Caco-2 (cell line): Measurements from ENCODE around the gene SNX25. TPM values are rescaled to one million over a fixed set of nuclear protein-coding genes. Genes with fewer than 3 reads are reported as not detected.

Experiments
- BruUV-seq: library from RNA; stranded (reverse); fragments of 400-500 nt; replicated peaks from 2 replicates; lab custom pipeline; 2021; lab: Mats Ljungman, UMichigan
- CTCF ChIA-PET: fragments of 300-600 bp; sonication (Branson Sonifier 250); formaldehyde crosslinking; loops from one replicate; lab custom pipeline; 2022; ENCODE audit warnings: antibody characterized with exemption; lab: Charles Lee
- POLR2A ChIA-PET: fragments of 300-600 bp; sonication (Branson Sonifier 250); formaldehyde crosslinking; loops from one replicate; lab custom pipeline; 2022; ENCODE audit warnings: antibody characterized with exemption; lab: Charles Lee
- DNase-seq, 2 experiments: peaks; one replicate each; pipeline versions ENCODE4 v3.0.0 to v3.0.0-alpha.2; 2020 to 2022
- H3K27me3 ChIP-seq: replicated peaks from 2 replicates; pipeline ENCODE4 v1.6.0; 2011; ENCODE audit warnings: low read length; ENCODE audit not compliant: control insufficient read depth, insufficient read depth
- H3K36me3 ChIP-seq: 2 replicates; pipeline ENCODE4 v1.5.1; 2011; ENCODE audit warnings: low read length; ENCODE audit not compliant: control insufficient read depth, insufficient read depth
- H3K4me1 ChIP-seq: fragments of 250-450 bp; sonication (Bioruptor Pico); 2 replicates; pipeline ENCODE4 v1.5.1; 2020; ENCODE audit warnings: mild to moderate bottlenecking
- H3K4me3 ChIP-seq: 2 replicates; pipeline ENCODE4 v1.5.1; 2011; ENCODE audit warnings: low read depth, mild to moderate bottlenecking, control low read depth, low read length
- H3K9me3 ChIP-seq: fragments of 250-450 bp; sonication (Bioruptor Pico); 2 replicates; pipeline ENCODE4 v1.5.1; 2020; ENCODE audit warnings: mild to moderate bottlenecking, moderate library complexity
- H3K27ac Mint-ChIP-seq: one replicate; pipeline ENCODE4 v1.8.0; 2022; ENCODE audit warnings: mixed read lengths; ENCODE audit not compliant: unreplicated experiment
- H3K27me3 Mint-ChIP-seq: one replicate; pipeline ENCODE4 v1.8.0; 2022; ENCODE audit warnings: mixed read lengths; ENCODE audit not compliant: insufficient read depth, unreplicated experiment
- H3K36me3 Mint-ChIP-seq: one replicate; pipeline ENCODE4 v1.8.0; 2022; ENCODE audit warnings: mild to moderate bottlenecking, mixed read lengths; ENCODE audit not compliant: insufficient read depth, unreplicated experiment
- H3K4me1 Mint-ChIP-seq: one replicate; pipeline ENCODE4 v1.8.0; 2022; ENCODE audit warnings: low read depth, mixed read lengths; ENCODE audit not compliant: unreplicated experiment
- H3K4me3 Mint-ChIP-seq: one replicate; pipeline ENCODE4 v1.8.0; 2022; ENCODE audit warnings: mild to moderate bottlenecking, moderate library complexity, mixed read lengths; ENCODE audit not compliant: unreplicated experiment
- H3K9me3 Mint-ChIP-seq: one replicate; pipeline ENCODE4 v1.8.0; 2022; ENCODE audit warnings: mixed read lengths; ENCODE audit not compliant: unreplicated experiment
- intact Hi-C: fragments of 100-400 bp; cut with micrococcal nuclease; formaldehyde crosslinking; loops from one replicate; pipeline ENCODE4 v1.10.0; 2022; ENCODE audit not compliant: unreplicated experiment
- total RNA-seq: library from RNA; stranded (reverse); gene quantifications from 2 replicates; pipeline ENCODE4 v1.2.3, GENCODE V29; 2022
- TF ChIP-seq, protein P1 (sequence below), 2 experiments: fragments of 200-600 bp in 1 of 2; IDR thresholded peaks; 1 replicate in 1 of 2; 2 replicates in 1 of 2; pipeline versions ENCODE4 v1.5.1 to v1.8.0; 2011 to 2022; ENCODE audit warnings: antibody characterized with exemption in 1 of 2, control low read depth in 1 of 2, inconsistent platforms in 1 of 2, low read depth in 1 of 2, low read length in 1 of 2, mild to moderate bottlenecking in 1 of 2, moderate library complexity in 1 of 2; ENCODE audit not compliant: insufficient read depth in 1 of 2, severe bottlenecking in 1 of 2, unreplicated experiment in 1 of 2

The SNX25 gene
- total RNA-seq, 1 experiment from 2014 or later, result 9.3 TPM

DNA sequence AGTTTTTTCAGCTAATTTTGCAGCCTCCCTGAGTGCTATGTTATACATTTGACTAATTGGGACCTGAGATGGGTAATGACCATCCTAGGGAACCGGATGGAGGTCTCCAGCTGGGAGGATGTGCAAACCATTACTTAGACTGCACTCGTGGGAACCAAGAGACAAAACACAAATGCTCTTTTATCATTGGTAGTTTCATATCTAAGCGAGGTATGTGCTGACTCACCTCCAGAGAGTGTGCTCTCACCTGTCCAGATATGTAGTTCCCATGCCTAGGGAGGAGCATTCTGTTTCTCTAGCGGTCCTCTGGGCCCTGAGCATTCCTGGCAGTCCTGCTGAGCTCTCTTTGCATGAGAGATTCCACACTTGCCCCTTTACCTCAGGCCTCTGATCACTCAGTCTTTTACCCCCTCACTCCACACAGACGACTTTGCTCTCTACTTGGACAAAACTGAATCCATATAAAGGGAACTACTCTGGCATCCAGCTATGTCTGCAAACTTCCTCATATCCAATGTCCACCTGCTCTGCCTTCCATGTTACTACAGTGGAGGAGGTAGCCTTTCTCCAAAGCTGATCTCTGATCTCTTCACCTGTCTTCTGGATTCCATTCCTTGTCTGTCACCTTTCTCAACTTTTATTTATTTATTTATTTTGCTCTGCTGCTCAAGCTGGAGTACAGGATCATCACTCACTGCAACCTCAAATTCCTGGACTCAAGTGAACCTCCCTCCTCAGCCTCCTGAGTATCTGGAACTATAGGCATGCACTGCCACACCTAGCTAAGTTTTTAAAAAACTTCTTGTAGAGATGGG lies 97.9 kb downstream of the SNX25 start:
- Histone ChIP-seq H3K4me1 (peaks cover 15% of the 10 kb centered on the region), H3K4me3 (no peak overlapping the region), H3K36me3 (no peaks in the 10 kb centered on the region), H3K27me3 (no peaks in the 10 kb centered on the region), H3K9me3 (no peaks in the 10 kb centered on the region)
- Mint-ChIP-seq H3K9me3 (no peaks in the 10 kb centered on the region), H3K4me3 (no peak overlapping the region), H3K4me1 (peaks cover 18% of the 10 kb centered on the region), H3K27me3 (no peaks in the 10 kb centered on the region), H3K36me3 (peaks cover 6% of the 10 kb centered on the region), H3K27ac (peak overlapping the region; percentile 5)
- BruUV-seq, result no TSS peak
- ChIA-PET CTCF (interaction anchor here (1.0 kb wide), 2 partner anchors 80 to 98 kb away, joined by 3 to 5 read pairs; no protein-coding TSS in a partner anchor), POLR2A (interaction anchor here (1.3 kb wide), 1 partner anchor 98 kb away, joined by 3 read pairs; the partner anchor contains the start of gene SNX25)
- DNase-seq, result peak; percentile 41 to 60
- intact Hi-C loops, result no loop called here
- TF ChIP-seq, protein P1, sequence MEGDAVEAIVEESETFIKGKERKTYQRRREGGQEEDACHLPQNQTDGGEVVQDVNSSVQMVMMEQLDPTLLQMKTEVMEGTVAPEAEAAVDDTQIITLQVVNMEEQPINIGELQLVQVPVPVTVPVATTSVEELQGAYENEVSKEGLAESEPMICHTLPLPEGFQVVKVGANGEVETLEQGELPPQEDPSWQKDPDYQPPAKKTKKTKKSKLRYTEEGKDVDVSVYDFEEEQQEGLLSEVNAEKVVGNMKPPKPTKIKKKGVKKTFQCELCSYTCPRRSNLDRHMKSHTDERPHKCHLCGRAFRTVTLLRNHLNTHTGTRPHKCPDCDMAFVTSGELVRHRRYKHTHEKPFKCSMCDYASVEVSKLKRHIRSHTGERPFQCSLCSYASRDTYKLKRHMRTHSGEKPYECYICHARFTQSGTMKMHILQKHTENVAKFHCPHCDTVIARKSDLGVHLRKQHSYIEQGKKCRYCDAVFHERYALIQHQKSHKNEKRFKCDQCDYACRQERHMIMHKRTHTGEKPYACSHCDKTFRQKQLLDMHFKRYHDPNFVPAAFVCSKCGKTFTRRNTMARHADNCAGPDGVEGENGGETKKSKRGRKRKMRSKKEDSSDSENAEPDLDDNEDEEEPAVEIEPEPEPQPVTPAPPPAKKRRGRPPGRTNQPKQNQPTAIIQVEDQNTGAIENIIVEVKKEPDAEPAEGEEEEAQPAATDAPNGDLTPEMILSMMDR (IDR thresholded peaks at IDR 0.05; ENCODE audit: insufficient read depth in 1 of 2, low read depth in 1 of 2, low read length in 1 of 2, severe bottlenecking in 1 of 2, unreplicated experiment in 1 of 2), result no peak

DNA sequence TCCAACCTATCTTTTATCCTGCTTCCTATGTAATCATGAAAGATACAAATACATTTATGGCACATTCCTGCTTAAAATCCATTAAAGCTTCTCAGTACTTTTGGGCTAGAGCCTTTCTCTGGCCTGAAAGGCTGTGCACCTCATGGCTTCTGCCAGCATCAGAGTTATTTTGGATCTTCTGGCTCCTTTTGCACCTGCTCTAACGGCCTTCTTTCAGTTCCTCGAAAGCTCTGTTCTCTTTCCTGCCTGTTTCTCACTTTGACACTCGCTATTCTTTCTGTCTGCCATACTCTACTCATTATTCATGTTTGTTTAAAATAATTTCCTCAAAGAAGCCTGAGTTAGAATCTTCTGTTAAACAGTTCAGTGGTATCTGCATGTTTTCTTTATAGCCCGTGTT lies 100.4 kb downstream of the SNX25 start:
- no peaks in the 10 kb centered on the region for H3K36me3 ChIP-seq
- BruUV-seq, result no TSS peak
- no peaks in the 10 kb centered on the region for H3K9me3 Mint-ChIP-seq
- ChIA-PET CTCF (no interaction called here), POLR2A (no interaction called here)
- H3K4me1 Mint-ChIP-seq, result peaks cover 18% of the 10 kb centered on the region
- peaks cover 15% of the 10 kb centered on the region for H3K4me1 ChIP-seq
- no peak overlapping the region for H3K27ac Mint-ChIP-seq
- TF ChIP-seq, protein P1 (IDR thresholded peaks at IDR 0.05; ENCODE audit: insufficient read depth in 1 of 2, low read depth in 1 of 2, low read length in 1 of 2, severe bottlenecking in 1 of 2, unreplicated experiment in 1 of 2), result no peak
- peaks cover 10% of the 10 kb centered on the region for H3K36me3 Mint-ChIP-seq
- intact Hi-C loops, result no loop called here
- no peak overlapping the region for H3K4me3 ChIP-seq
- DNase-seq, result no peak
- no peaks in the 10 kb centered on the region for H3K27me3 Mint-ChIP-seq
- no peaks in the 10 kb centered on the region for H3K9me3 ChIP-seq
- H3K4me3 Mint-ChIP-seq, result no peak overlapping the region
- no peaks in the 10 kb centered on the region for H3K27me3 ChIP-seq

DNA sequence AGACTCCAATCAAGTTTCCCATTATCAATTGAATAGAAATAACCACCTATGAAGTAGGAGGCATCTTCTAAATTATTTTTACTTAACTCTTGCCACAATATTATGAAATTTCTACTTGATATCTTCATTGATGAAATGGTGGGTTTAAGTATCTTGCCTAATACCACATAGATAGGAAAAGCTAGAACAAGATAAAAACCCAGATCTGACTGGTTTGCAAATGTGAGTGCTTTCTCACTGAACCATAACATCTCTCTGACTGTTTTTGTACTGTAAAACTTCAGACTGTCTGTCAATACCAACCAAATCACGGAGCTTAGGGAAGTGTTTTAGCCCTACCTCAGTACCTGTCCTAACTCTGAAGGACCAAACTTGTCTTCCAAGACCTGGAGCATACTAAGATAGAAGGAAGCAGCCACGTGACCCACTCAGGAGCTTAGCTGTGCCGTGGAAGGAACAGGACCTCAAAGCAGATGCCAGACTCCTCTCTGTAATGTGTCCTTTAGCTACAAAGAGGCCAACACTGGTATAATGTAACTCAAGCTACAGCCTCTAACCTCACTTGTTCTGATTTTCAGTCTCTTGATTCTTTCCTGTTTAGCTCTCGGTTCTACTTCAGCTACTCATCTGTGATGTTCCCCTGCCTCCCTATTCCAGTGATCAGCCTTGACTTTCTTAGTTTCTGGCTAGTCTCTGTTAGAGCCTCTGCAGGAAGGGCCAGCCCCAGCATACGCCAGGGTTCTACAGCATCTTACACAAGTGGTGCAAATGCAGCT lies 101.9 kb downstream of the SNX25 start:
- no peak overlapping the region for H3K27ac Mint-ChIP-seq
- intact Hi-C loops, result no loop called here
- H3K9me3 ChIP-seq, result no peaks in the 10 kb centered on the region
- TF ChIP-seq, protein P1 (IDR thresholded peaks at IDR 0.05; ENCODE audit: insufficient read depth in 1 of 2, low read depth in 1 of 2, low read length in 1 of 2, severe bottlenecking in 1 of 2, unreplicated experiment in 1 of 2), result no peak
- POLR2A ChIA-PET, result no interaction called here
- peaks cover 10% of the 10 kb centered on the region for H3K36me3 Mint-ChIP-seq
- H3K27me3 Mint-ChIP-seq, result no peaks in the 10 kb centered on the region
- CTCF ChIA-PET, result no interaction called here
- DNase-seq, result no peak
- H3K4me3 Mint-ChIP-seq, result no peak overlapping the region
- H3K9me3 Mint-ChIP-seq, result no peaks in the 10 kb centered on the region
- peaks cover 15% of the 10 kb centered on the region for H3K4me1 ChIP-seq
- peaks cover 18% of the 10 kb centered on the region for H3K4me1 Mint-ChIP-seq
- H3K27me3 ChIP-seq, result no peaks in the 10 kb centered on the region
- H3K36me3 ChIP-seq, result no peaks in the 10 kb centered on the region
- H3K4me3 ChIP-seq, result no peak overlapping the region
- no TSS peak for BruUV-seq
